Measurements from ENCODE around the gene ANKRD11.

- TF ChIP-seq POLR2A (IDR thresholded peaks at IDR 0.05; ENCODE audit: low read length) (no peak), GATA1 (IDR thresholded peaks at IDR 0.05; ENCODE audit: low read depth, low read length) (no peak)
Observed at GRCh38 chr16:89317729-89318429, 172.5 kb downstream of the ANKRD11 start.
